Keratinocyte (primary cell): ENCODE results near the gene SLC26A8. TPM values are rescaled to one million over a fixed set of nuclear protein-coding genes. Genes with fewer than 3 reads are reported as not detected.
"Not testable (repeated sequence)": the region's sequence is repeated elsewhere in the genome, so short reads cannot be mapped to it uniquely, and the experiment has no call there.

Source experiments
- DNase-seq: peaks from one replicate; pipeline ENCODE4 v3.0.0-alpha.2; 2011; ENCODE audit warnings: low read depth, missing footprints, low spot score
- FAIRE-seq: peaks from 2 replicates; lab custom pipeline; 2011; peaks lifted over from hg19 to GRCh38; lab: Jason Lieb, UNC
- H2AFZ ChIP-seq: 2 replicates; pipeline ENCODE4 v1.6.0; 2012; ENCODE audit warnings: low read length, control low read depth, inconsistent platforms; ENCODE audit not compliant: control insufficient read depth
- H3K27ac ChIP-seq: 2 replicates; pipeline ENCODE4 v1.5.1; 2011; ENCODE audit warnings: low read length; ENCODE audit not compliant: control insufficient read depth, insufficient read depth
- H3K27me3 ChIP-seq: 3 replicates; pipeline ENCODE4 v1.6.0; 2011; ENCODE audit warnings: low read length; ENCODE audit not compliant: control insufficient read depth, insufficient read depth; ENCODE audit errors: extremely low read depth
- H3K36me3 ChIP-seq, 2 experiments: 2 replicates in 1 of 2; 3 replicates in 1 of 2; pipeline ENCODE4 v1.5.1; 2011; ENCODE audit warnings: low read length in 2 of 2, mild to moderate bottlenecking in 1 of 2; ENCODE audit not compliant: control insufficient read depth in 2 of 2, insufficient read depth in 2 of 2; ENCODE audit errors: extremely low read depth in 1 of 2
- H3K4me1 ChIP-seq: 3 replicates; pipeline ENCODE4 v1.5.1; 2011; ENCODE audit warnings: low read length; ENCODE audit not compliant: control insufficient read depth, insufficient read depth; ENCODE audit errors: extremely low read depth
- H3K4me2 ChIP-seq: 3 replicates; pipeline ENCODE4 v1.6.0; 2011; ENCODE audit warnings: low read depth, low read length; ENCODE audit not compliant: control insufficient read depth, insufficient read depth; ENCODE audit errors: extremely low read depth
- H3K4me3 ChIP-seq, 3 experiments: fragments of 200-600 bp in 1 of 3; sonication (generic) in 1 of 3; 2 replicates in 2 of 3; 3 replicates in 1 of 3; pipeline ENCODE4 v1.5.1; 2011 to 2016; ENCODE audit warnings: low read length in 3 of 3, mild to moderate bottlenecking in 3 of 3, control low read depth in 2 of 3, inconsistent platforms in 1 of 3, low read depth in 1 of 3, mixed read lengths in 1 of 3, mixed run types in 1 of 3, moderate library complexity in 1 of 3; ENCODE audit not compliant: control insufficient read depth in 2 of 3, insufficient read depth in 2 of 3; ENCODE audit errors: extremely low read depth in 1 of 3
- H3K79me2 ChIP-seq: 2 replicates; pipeline ENCODE4 v1.6.0; 2012; ENCODE audit warnings: low read length; ENCODE audit not compliant: control insufficient read depth, insufficient read depth
- H3K9ac ChIP-seq: 3 replicates; pipeline ENCODE4 v1.6.0; 2011; ENCODE audit warnings: low read length; ENCODE audit not compliant: control insufficient read depth, insufficient read depth; ENCODE audit errors: extremely low read depth
- H3K9me1 ChIP-seq: 3 replicates; pipeline ENCODE4 v1.6.0; 2011; ENCODE audit warnings: low read length; ENCODE audit not compliant: control insufficient read depth, insufficient read depth; ENCODE audit errors: extremely low read depth
- H3K9me3 ChIP-seq: 2 replicates; pipeline ENCODE4 v1.5.1; 2012; ENCODE audit warnings: low read depth, low read length; ENCODE audit not compliant: control insufficient read depth
- H4K20me1 ChIP-seq: 3 replicates; pipeline ENCODE4 v1.6.0; 2011; ENCODE audit warnings: low read length; ENCODE audit not compliant: control insufficient read depth, insufficient read depth; ENCODE audit errors: extremely low read depth
- CTCF ChIP-seq, 3 experiments: IDR thresholded peaks in 1 of 3; conservative IDR thresholded peaks in 1 of 3; optimal IDR thresholded peaks in 1 of 3; 2 replicates in 2 of 3; 3 replicates in 1 of 3; pipeline versions ENCODE3 to v1.5.1; 2011; ENCODE audit warnings: low read length in 3 of 3, mild to moderate bottlenecking in 3 of 3, moderate library complexity in 2 of 3, control low read depth in 1 of 3, inconsistent platforms in 1 of 3; ENCODE audit not compliant: insufficient read depth in 2 of 3; ENCODE audit errors: extremely low read depth in 1 of 3
- EZH2 ChIP-seq: IDR thresholded peaks from one replicate; pipeline ENCODE4 v1.6.1; 2012; ENCODE audit warnings: inconsistent platforms, mild to moderate bottlenecking, low read length, moderate library complexity
- dilution Hi-C: fragments of 300-500 bp; cut with MboI; formaldehyde crosslinking; loops from one replicate; pipeline ENCODE4 v1.7.0; 2020; ENCODE audit warnings: low sequenced_read_pairs; ENCODE audit not compliant: extremely low pct_ligation_motif_present
- polyA plus RNA-seq, 5 experiments: library from polyadenylated mRNA; depleted of rRNA in 3 of 5; stranded (reverse) in 3 of 5; stranded (forward) in 1 of 5; unstranded in 1 of 5; fragments of >200 nt; gene quantifications; 1 replicate in 1 of 5; 2 replicates in 3 of 5; 3 replicates in 1 of 5; pipeline versions ENCODE4 v1.2.1 to v1.2.3, GENCODE V29; 2011 to 2012; ENCODE audit warnings: missing spikeins in 2 of 5, low read depth in 1 of 5, low replicate concordance in 1 of 5

The SLC26A8 gene
- polyA plus RNA-seq, 1 donor (not counting 4 experiments of a cell fraction or from before 2014, with no cell fraction given): 0.18 TPM

GRCh38 chr6:35980991-35981645 is 43.3 kb downstream of the SLC26A8 start:
- TF ChIP-seq CTCF (optimal IDR thresholded peaks at IDR 0.05 in 1 of 3, IDR thresholded peaks at IDR 0.05 in 1 of 3, conservative IDR thresholded peaks at IDR 0.05 in 1 of 3; ENCODE audit: extremely low read depth in 1 of 3, insufficient read depth in 2 of 3, low read length in 3 of 3) (no peak), EZH2 (no peak)
- Histone ChIP-seq H3K27ac (no peak overlapping the region), H4K20me1 (no peaks in the 10 kb centered on the region), H3K4me2 (no peak overlapping the region), H3K36me3 (no peaks in the 10 kb centered on the region), H3K27me3 (peaks cover 6% of the 10 kb centered on the region), H3K9me3 (no peaks in the 10 kb centered on the region), H3K79me2 (no peaks in the 10 kb centered on the region), H3K4me3 (no peak overlapping the region), H3K4me1 (no peaks in the 10 kb centered on the region), H3K9ac (no peak overlapping the region), H2AFZ (no peak overlapping the region), H3K9me1 (no peaks in the 10 kb centered on the region)
- DNase-seq (no peak), FAIRE-seq (no peak)
- dilution Hi-C loops: no loop called here

- H3K4me3 ChIP-seq, H3K4me2 ChIP-seq, FAIRE-seq, H3K9me3 ChIP-seq, H3K36me3 ChIP-seq, H3K27me3 ChIP-seq, H3K79me2 ChIP-seq, DNase-seq, H3K9me1 ChIP-seq, H3K4me1 ChIP-seq, H2AFZ ChIP-seq, dilution Hi-C loops, H4K20me1 ChIP-seq, H3K9ac ChIP-seq, H3K27ac ChIP-seq: not testable (repeated sequence)
These were observed 44.3 kb downstream of the SLC26A8 start for GRCh38 chr6:35980126-35980525.

GRCh38 chr6:35977308-35977707 is 47.1 kb downstream of the SLC26A8 start:
- Histone ChIP-seq H3K36me3 (no peaks in the 10 kb centered on the region), H3K9ac (no peak overlapping the region), H3K79me2 (no peaks in the 10 kb centered on the region), H2AFZ (no peak overlapping the region), H3K9me3 (no peaks in the 10 kb centered on the region), H3K4me1 (no peaks in the 10 kb centered on the region), H3K27me3 (peaks cover 6% of the 10 kb centered on the region), H4K20me1 (no peaks in the 10 kb centered on the region), H3K4me3 (no peak overlapping the region), H3K9me1 (no peaks in the 10 kb centered on the region), H3K27ac (no peak overlapping the region), H3K4me2 (no peak overlapping the region)
- FAIRE-seq (no peak), DNase-seq (no peak)
- dilution Hi-C loops: no loop called here
- TF ChIP-seq CTCF (optimal IDR thresholded peaks at IDR 0.05 in 1 of 3, IDR thresholded peaks at IDR 0.05 in 1 of 3, conservative IDR thresholded peaks at IDR 0.05 in 1 of 3; ENCODE audit: extremely low read depth in 1 of 3, insufficient read depth in 2 of 3, low read length in 3 of 3) (no peak), EZH2 (no peak)
